Epithelial cell of esophagus (primary cell): Measurements from ENCODE around the gene SORCS2.

ENCODE experiments used
- DNase-seq: peaks from one replicate; pipeline ENCODE4 v3.0.0; 2010; ENCODE audit warnings: low read depth
- H3K4me3 ChIP-seq: 2 replicates; pipeline ENCODE4 v1.5.1; 2011; ENCODE audit warnings: mild to moderate bottlenecking, low read length, control low read depth
- CTCF ChIP-seq: IDR thresholded peaks from 2 replicates; pipeline ENCODE4 v1.5.1; 2011; ENCODE audit warnings: low read depth, mild to moderate bottlenecking, low read length, control low read depth, inconsistent platforms; ENCODE audit not compliant: insufficient read depth; ENCODE audit errors: missing control alignments

SORCS2 gene

GRCh38 chr4:7166981-7167700 is 25.2 kb upstream of the SORCS2 start:
- TF ChIP-seq CTCF = no peak
- no peak for DNase-seq
- no peak overlapping the region for H3K4me3 ChIP-seq

GRCh38 chr4:7167706-7168105 is 24.6 kb upstream of the SORCS2 start:
- H3K4me3 ChIP-seq = no peak overlapping the region
- no peak for DNase-seq
- TF ChIP-seq CTCF = no peak

GRCh38 chr4:7168106-7168505 is 24.2 kb upstream of the SORCS2 start:
- no peak for DNase-seq
- TF ChIP-seq CTCF = no peak
- H3K4me3 ChIP-seq = no peak overlapping the region

GRCh38 chr4:7169134-7169533 is 23.2 kb upstream of the SORCS2 start:
- no peak for TF ChIP-seq CTCF
- H3K4me3 ChIP-seq = no peak overlapping the region
- DNase-seq = no peak

- DNase-seq = no peak
- H3K4me3 ChIP-seq = no peak overlapping the region
- TF ChIP-seq CTCF = no peak
These were observed 22.3 kb upstream of the SORCS2 start for GRCh38 chr4:7170012-7170411.

- no peak overlapping the region for H3K4me3 ChIP-seq
- DNase-seq = no peak
- no peak for TF ChIP-seq CTCF
These were observed 21.0 kb upstream of the SORCS2 start for GRCh38 chr4:7171191-7171900.
